Neural progenitor cell (in vitro differentiated cells): ENCODE measurements around the gene FOXK2.

Experiments
- CTCF ChIP-seq: fragments of 200-600 bp; sonication (generic); IDR thresholded peaks from 2 replicates; pipeline ENCODE4 v1.5.1; 2017; ENCODE audit warnings: antibody characterized with exemption, mild to moderate bottlenecking
- EZH2phosphoT487 ChIP-seq: fragments of 200-600 bp; sonication (generic); IDR thresholded peaks from 2 replicates; pipeline ENCODE4 v1.6.1; 2017; ENCODE audit warnings: antibody characterized with exemption

- no peak for TF ChIP-seq CTCF
- TF ChIP-seq EZH2phosphoT487, result no peak
Observed at GRCh38 chr17:82611140-82612058, 91.9 kb downstream of the FOXK2 start.
